Caco-2 (cell line): ENCODE measurements around the gene PPP1R27. TPM values are rescaled to one million over a fixed set of nuclear protein-coding genes. Genes with fewer than 3 reads are reported as not detected.

Experiments used
- BruUV-seq: library from RNA; stranded (reverse); fragments of 400-500 nt; replicated peaks from 2 replicates; lab custom pipeline; 2021; lab: Mats Ljungman, UMichigan
- CTCF ChIA-PET: fragments of 300-600 bp; sonication (Branson Sonifier 250); formaldehyde crosslinking; loops from one replicate; lab custom pipeline; 2022; ENCODE audit warnings: antibody characterized with exemption; lab: Charles Lee
- POLR2A ChIA-PET: fragments of 300-600 bp; sonication (Branson Sonifier 250); formaldehyde crosslinking; loops from one replicate; lab custom pipeline; 2022; ENCODE audit warnings: antibody characterized with exemption; lab: Charles Lee
- DNase-seq, 2 experiments: peaks; one replicate each; pipeline versions ENCODE4 v3.0.0 to v3.0.0-alpha.2; 2020 to 2022
- H3K27me3 ChIP-seq: replicated peaks from 2 replicates; pipeline ENCODE4 v1.6.0; 2011; ENCODE audit warnings: low read length; ENCODE audit not compliant: control insufficient read depth, insufficient read depth
- H3K36me3 ChIP-seq: 2 replicates; pipeline ENCODE4 v1.5.1; 2011; ENCODE audit warnings: low read length; ENCODE audit not compliant: control insufficient read depth, insufficient read depth
- H3K4me1 ChIP-seq: fragments of 250-450 bp; sonication (Bioruptor Pico); 2 replicates; pipeline ENCODE4 v1.5.1; 2020; ENCODE audit warnings: mild to moderate bottlenecking
- H3K4me3 ChIP-seq: 2 replicates; pipeline ENCODE4 v1.5.1; 2011; ENCODE audit warnings: low read depth, mild to moderate bottlenecking, control low read depth, low read length
- H3K9me3 ChIP-seq: fragments of 250-450 bp; sonication (Bioruptor Pico); 2 replicates; pipeline ENCODE4 v1.5.1; 2020; ENCODE audit warnings: mild to moderate bottlenecking, moderate library complexity
- H3K27ac Mint-ChIP-seq: one replicate; pipeline ENCODE4 v1.8.0; 2022; ENCODE audit warnings: mixed read lengths; ENCODE audit not compliant: unreplicated experiment
- H3K27me3 Mint-ChIP-seq: one replicate; pipeline ENCODE4 v1.8.0; 2022; ENCODE audit warnings: mixed read lengths; ENCODE audit not compliant: insufficient read depth, unreplicated experiment
- H3K36me3 Mint-ChIP-seq: one replicate; pipeline ENCODE4 v1.8.0; 2022; ENCODE audit warnings: mild to moderate bottlenecking, mixed read lengths; ENCODE audit not compliant: insufficient read depth, unreplicated experiment
- H3K4me1 Mint-ChIP-seq: one replicate; pipeline ENCODE4 v1.8.0; 2022; ENCODE audit warnings: low read depth, mixed read lengths; ENCODE audit not compliant: unreplicated experiment
- H3K4me3 Mint-ChIP-seq: one replicate; pipeline ENCODE4 v1.8.0; 2022; ENCODE audit warnings: mild to moderate bottlenecking, moderate library complexity, mixed read lengths; ENCODE audit not compliant: unreplicated experiment
- H3K9me3 Mint-ChIP-seq: one replicate; pipeline ENCODE4 v1.8.0; 2022; ENCODE audit warnings: mixed read lengths; ENCODE audit not compliant: unreplicated experiment
- CTCF ChIP-seq, 2 experiments: fragments of 200-600 bp in 1 of 2; IDR thresholded peaks; 1 replicate in 1 of 2; 2 replicates in 1 of 2; pipeline versions ENCODE4 v1.5.1 to v1.8.0; 2011 to 2022; ENCODE audit warnings: antibody characterized with exemption in 1 of 2, control low read depth in 1 of 2, inconsistent platforms in 1 of 2, low read depth in 1 of 2, low read length in 1 of 2, mild to moderate bottlenecking in 1 of 2, moderate library complexity in 1 of 2; ENCODE audit not compliant: insufficient read depth in 1 of 2, severe bottlenecking in 1 of 2, unreplicated experiment in 1 of 2
- intact Hi-C: fragments of 100-400 bp; cut with micrococcal nuclease; formaldehyde crosslinking; loops from one replicate; pipeline ENCODE4 v1.10.0; 2022; ENCODE audit not compliant: unreplicated experiment
- total RNA-seq: library from RNA; stranded (reverse); gene quantifications from 2 replicates; pipeline ENCODE4 v1.2.3, GENCODE V29; 2022

Gene PPP1R27
- total RNA-seq, 1 experiment from 2014 or later, result 0.93 TPM

- no peaks in the 10 kb centered on the region for H3K9me3 ChIP-seq
- Mint-ChIP-seq H3K4me3 (peak overlapping the region; percentile 69), H3K4me1 (peaks cover 27% of the 10 kb centered on the region), H3K27me3 (no peaks in the 10 kb centered on the region), H3K36me3 (peaks cover 98% of the 10 kb centered on the region), H3K9me3 (no peaks in the 10 kb centered on the region), H3K27ac (peak overlapping the region; percentile 83)
- ChIA-PET CTCF (interaction anchor here (0.6 kb wide), 1 partner anchor 10 kb away, joined by 3 read pairs; no protein-coding TSS in a partner anchor), POLR2A (no interaction called here)
- no peak for TF ChIP-seq CTCF (IDR thresholded peaks at IDR 0.05; ENCODE audit: insufficient read depth in 1 of 2, low read depth in 1 of 2, low read length in 1 of 2, severe bottlenecking in 1 of 2, unreplicated experiment in 1 of 2)
- H3K36me3 ChIP-seq, result peaks cover 6% of the 10 kb centered on the region
- intact Hi-C loops, result no loop called here
- BruUV-seq, result no TSS peak
- peaks cover 39% of the 10 kb centered on the region for H3K4me1 ChIP-seq
- no peaks in the 10 kb centered on the region for H3K27me3 ChIP-seq
- H3K4me3 ChIP-seq, result no peak overlapping the region
- DNase-seq, result no peak
Observed at GRCh38 chr17:81863123-81863675, 28.3 kb upstream of the PPP1R27 start.

DNA sequence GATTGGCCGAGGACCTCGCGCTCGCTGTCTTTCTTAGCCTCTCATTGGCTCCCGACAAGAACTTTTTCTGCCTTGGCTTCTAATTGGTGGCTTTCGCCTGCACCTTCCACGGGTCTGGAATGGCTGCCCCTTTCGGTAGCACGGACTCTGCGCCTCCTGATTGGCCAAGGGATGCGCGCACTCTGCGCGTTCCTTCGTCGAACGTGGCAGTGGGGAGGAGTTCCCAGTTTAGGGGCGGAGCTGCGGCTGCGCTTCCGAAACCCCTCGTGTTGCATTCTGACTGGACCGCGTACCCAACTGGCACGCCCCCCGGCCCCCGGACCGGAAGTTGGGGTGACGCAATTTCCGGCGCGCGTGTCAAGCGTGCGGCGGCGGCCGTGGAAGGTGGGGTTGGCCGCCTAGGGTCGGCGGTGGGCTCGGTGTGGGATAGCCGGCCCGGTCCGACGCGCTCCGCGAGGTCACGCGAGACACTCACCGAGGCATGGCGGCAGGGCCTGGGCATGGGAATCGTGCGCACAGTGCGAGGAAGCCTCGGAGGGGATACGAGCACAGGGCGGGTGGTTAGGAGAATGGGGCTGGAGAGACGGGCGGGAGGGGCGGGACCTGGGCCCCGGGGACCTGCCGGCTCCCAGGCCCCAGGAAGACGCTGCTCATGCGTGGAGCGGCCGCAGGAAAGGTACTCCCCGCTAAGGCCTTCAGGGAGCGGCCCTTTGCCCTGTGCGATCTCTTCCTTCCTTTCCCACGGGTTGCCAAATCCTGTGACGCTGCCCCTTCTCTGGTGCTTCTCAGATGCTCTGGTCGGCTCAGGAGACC is 26.1 kb upstream of the PPP1R27 start:
- Histone ChIP-seq H3K4me1 (peaks cover 17% of the 10 kb centered on the region), H3K36me3 (peaks cover 6% of the 10 kb centered on the region), H3K9me3 (no peaks in the 10 kb centered on the region), H3K4me3 (peak overlapping the region; percentile 61), H3K27me3 (no peaks in the 10 kb centered on the region)
- ChIA-PET CTCF (interaction anchor here (1.1 kb wide), 1 partner anchor 54 kb away, joined by 4 read pairs; no protein-coding TSS in a partner anchor), POLR2A (interaction anchor here (0.5 to 1.2 kb wide), 9 partner anchors 9 to 494 kb away, joined by 3 to 7 read pairs (median 3); partner anchors contain the start of genes ALYREF, DCXR and MCRIP1)
- peak; percentile 99 to 100 for DNase-seq
- H3K36me3 Mint-ChIP-seq, result peaks cover 98% of the 10 kb centered on the region
- H3K27me3 Mint-ChIP-seq, result no peaks in the 10 kb centered on the region
- no peak for TF ChIP-seq CTCF (IDR thresholded peaks at IDR 0.05; ENCODE audit: insufficient read depth in 1 of 2, low read depth in 1 of 2, low read length in 1 of 2, severe bottlenecking in 1 of 2, unreplicated experiment in 1 of 2)
- H3K4me3 Mint-ChIP-seq, result peak overlapping the region; percentile 89
- peaks cover 18% of the 10 kb centered on the region for H3K4me1 Mint-ChIP-seq
- no peaks in the 10 kb centered on the region for H3K9me3 Mint-ChIP-seq
- BruUV-seq, result TSS peak; percentile 47
- intact Hi-C loops, result loop anchor here (1.0 kb wide), 2 partner anchors 11 to 28 kb away; partner anchors contain the start of gene MCRIP1
- H3K27ac Mint-ChIP-seq, result peak overlapping the region; percentile 94
